Measurements from ENCODE around the gene OR2AP1.
"Not testable (repeated sequence)": the region's sequence is repeated elsewhere in the genome, so short reads cannot be mapped to it uniquely, and the experiment has no call there.

Gene OR2AP1

DNA sequence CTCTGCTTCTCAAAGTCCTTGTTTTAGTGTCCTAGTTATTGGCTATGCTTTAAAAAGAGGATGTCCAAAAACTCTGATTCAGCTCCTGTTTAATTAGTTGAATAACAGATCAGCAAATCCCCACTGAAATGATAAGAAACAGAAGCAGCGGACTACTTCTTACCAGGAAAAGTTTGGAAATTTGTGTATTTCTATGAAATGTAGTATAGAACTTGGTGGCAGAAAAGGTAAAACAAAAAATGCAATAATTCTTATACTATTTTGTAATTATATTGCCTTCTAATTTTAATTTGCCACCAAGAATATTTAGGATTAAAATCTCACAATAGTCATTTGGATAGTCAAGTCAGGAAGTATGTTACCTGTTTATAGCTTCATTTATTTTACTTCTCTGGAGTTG, at the start of gene OR2AP1:
Gene OR2AP1 (plus strand): TSS at position 301 of the 400 bp plus-strand sequence. CDS start 1,947 bp downstream, outside the sequence.
- DNase-seq = no peak

DNA sequence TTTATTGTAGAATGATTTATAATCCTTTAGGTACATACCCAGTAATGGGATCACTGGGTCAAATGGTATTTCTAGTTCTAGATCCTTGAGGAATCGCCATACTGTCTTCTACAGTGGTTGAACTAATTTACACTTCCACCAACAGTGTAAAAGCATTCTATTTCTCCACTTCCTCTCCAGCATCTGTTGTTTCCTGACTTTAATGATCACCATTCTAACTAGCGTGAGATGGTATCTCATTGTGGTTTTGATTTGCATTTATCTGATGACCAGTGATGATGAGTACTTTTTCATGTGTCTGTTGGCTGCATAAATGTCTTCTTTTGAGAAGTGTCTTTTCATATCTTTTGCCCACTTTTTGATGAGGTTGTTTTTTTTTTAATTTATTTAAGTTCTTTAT, 24.0 kb upstream of the OR2AP1 start:
- not testable (repeated sequence) for DNase-seq

DNA sequence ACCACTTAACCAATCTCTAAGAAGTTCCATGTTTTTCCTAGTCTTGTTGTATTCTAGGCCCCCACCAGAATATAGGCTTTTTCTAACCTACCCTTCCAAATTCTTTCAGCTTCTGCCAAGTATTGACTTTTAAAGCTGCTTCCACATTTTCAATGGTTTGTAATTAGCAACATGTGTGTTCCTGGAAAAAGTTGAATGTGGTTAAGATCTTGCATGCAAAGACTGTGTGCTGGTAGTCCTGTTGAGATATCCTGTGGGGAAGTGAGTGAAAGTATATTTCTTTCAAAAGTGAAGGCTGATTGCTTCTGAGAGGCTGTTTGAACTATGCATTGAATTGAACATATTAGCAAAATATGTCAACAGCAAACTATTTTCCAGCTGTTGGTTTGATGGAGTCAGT, 23.5 kb upstream of the OR2AP1 start:
- DNase-seq = no peak

DNA sequence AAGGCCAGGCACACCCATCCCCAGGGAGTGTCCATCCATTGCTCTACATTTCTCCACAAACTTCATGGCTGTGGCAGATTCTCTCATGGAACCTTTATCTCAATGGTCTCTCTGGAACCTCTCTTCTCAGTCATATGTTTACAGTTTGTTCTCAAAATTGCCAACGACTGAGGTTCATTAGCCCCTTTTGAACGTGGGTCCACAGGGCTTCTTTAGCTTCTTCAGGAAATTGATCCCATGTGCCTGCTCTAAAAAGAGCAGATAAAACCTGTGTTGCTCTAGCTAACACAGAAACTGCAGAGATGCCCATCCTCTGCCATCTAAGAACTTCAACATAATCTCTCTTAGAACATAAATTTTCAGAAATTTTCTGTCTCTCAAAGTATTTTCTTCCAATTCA, 23.0 kb upstream of the OR2AP1 start, which contains the start of gene OR6C4:
Gene OR6C4 (plus strand): TSS at position 301 of the 400 bp plus-strand sequence. CDS start 1,625 bp downstream, outside the sequence.
- no peak for DNase-seq

DNA sequence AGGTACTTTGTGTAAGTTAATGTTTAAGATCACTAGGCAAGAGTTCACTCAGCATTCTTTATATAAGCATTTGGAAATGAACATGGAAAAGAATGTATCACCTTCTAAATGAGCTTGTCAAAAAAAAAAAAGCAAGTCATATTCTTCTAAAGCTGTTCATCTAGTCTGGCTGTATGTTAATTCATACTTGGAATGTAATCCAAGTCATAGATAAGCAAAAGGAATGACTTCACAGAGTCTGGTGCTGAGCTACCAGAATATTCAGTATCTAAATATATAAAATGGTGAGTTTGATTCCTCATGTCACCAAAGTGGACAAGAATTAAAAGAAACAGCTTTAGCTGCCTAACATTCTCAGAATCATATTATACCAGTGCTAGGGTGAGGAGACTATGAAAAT, 18.0 kb upstream of the OR2AP1 start:
- DNase-seq = no peak

DNA sequence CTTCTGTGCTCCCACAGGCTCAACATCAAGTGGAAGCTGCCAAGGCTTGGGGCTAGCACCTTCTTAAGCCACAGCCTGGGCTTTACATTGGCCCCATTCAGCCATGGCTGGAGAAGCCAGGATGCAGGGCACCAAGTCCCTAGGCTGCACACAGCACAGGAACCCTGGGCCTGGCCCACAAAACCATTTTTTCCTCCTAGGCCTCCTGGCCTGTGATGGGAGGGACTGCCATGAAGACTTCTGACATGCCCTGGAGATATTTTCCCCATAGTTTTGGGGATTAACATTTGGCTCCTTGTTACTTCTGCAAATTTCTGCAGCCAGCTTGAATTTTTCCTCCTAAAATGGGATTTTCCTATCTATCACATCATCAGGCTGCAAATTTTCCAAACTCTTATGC, 2.2 kb upstream of the OR2AP1 start:
- DNase-seq = not testable (repeated sequence)

DNA sequence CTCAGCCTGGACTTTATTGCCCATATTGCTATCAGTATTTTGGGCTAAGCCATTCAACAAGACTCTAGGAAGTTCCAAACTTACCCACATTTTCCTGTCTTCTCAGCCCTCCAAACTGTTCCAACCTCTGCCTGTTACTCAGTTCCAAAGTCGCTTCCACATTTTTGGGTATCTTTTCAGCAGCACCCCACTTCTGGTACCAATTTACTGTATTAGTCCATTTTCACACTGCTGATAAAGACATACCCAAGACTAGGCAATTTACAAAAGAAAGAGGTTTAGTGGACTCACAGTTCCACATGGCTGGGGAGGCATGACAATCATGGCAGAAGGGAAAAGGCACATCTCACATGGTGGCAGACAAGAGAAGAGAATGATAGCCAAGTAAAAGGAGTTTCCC, 1.6 kb upstream of the OR2AP1 start:
- DNase-seq = not testable (repeated sequence)

DNA sequence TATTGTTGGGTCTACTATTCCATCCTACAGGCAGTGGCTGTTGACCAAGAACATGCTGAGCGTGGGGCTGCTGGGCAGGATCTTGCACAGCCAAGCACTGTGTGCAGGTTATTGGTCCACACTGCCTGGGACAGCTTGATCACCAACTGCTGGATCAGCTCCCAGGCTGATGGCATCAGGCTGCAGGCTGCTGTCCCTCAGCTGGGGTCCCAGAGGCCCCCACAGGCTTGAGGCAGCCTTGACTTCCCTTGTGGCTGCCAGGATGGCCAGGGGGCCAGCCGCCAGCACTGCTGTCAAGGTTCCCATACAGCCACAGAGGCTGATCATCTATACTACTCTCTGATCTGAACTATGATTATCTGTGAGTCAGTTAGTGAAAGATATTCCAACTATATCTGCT, 9.8 kb downstream of the OR2AP1 start:
- DNase-seq = no peak

DNA sequence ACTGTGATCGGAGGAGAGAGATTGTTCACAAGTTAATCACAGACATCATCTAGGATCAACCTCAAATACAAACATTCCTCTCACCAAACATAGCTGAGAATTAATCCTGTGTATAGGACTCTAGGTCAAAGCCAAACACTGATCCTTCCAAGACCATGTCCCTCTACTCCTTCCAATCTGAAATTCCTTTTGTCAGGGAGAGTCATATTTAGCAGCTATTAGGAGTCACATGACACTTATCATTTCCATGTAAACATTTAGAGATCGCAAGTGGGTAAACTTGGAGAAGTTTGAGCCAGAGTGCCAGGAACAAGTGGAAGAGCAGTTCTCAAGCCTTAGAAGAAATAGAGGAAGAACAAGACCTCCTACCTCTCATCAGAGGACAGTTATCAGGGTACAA, 13.5 kb downstream of the OR2AP1 start:
- DNase-seq = no peak

DNA sequence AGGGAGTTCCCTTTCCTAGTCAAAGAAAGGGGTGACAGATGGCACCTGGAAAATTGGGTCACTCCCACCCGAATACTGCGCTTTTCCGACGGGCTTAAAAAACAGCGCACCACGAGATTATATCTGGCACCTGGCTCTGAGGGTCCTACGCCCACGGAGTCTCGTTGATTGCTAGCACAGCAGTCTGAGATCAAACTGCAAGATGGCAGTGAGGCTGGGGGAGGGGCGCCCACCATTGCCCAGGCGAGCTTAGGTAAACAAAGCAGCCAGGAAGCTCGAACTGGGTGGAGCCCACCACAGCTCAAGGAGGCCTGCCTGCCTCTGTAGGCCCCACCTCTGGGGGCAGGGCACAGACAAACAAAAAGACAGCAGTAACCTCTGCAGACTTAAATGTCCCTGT, 17.9 kb downstream of the OR2AP1 start:
- not testable (repeated sequence) for DNase-seq

DNA sequence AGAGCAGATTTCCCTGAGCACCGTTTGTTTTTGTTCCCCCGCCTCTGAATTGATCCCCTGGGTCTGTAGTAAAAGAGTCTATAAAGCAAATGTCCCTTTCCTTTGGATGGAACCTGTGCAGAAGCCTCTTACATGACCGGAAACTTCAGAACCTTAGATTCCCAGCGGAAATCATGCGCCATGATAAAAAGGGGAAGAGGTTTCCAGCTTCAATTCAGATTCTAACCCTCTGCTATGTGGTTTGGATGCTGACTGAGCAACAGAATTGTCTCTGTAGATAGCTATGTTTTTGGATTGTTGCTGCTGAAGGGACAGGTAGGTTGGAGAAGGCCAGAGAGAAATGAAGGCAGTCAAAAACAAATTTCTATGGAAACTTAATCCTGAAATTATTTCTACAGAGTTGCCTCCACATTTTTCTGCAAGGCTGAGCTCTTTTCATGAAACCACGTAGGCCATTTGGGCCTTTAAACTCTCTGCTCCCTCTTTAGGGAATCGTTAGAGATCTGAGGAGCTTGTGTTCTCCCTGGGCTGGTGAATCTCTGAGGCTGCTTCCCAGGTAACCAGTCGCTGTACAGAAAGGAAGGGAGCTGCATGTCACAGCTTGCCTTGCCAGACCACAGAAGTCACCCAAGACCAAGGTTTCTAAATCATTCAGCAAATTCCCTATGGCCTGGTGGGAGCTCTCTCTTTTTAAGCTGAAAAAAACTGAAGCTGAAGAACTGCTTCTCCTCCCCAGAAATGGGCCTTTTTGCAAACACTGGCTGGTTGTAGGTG, 35.7 kb downstream of the OR2AP1 start:
- DNase-seq = no peak

DNA sequence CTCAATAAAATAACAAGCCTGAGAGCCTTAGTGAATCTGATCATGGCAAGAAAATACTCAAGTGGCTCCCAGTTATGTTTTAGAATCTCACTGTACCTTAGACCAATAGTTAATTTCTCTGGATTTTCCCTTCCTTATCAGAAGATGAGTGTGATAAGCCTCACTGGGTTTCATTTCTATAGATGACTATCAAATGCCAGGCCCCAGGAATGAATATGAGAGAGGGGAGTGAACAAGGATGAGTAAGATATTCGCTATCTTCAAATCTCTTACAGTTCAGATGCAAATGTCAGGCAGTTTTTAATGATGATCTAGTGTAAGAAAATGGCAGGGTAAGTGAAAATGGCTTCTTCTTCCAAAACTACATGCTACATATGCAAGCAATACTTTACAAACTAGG, 38.3 kb downstream of the OR2AP1 start:
- DNase-seq = no peak

DNA sequence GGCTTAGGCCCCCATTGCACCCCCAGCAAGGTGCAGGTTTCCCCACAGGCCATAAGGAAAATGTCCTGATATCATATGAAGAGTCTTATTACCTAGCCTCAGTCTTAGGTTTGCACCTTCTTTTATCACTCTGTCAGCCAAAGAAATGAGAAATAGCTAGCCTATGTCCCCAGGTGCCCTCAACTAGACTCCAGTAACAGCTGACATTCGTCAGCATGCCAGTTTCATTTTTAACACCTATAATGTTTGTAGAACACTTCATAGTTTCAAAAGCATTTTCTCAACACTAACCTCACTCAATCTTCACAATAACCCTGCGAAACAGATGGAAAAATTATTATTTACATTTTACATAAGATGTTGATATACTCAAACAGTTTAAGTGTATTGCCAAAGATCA, 40.4 kb downstream of the OR2AP1 start:
- no peak for DNase-seq

DNA sequence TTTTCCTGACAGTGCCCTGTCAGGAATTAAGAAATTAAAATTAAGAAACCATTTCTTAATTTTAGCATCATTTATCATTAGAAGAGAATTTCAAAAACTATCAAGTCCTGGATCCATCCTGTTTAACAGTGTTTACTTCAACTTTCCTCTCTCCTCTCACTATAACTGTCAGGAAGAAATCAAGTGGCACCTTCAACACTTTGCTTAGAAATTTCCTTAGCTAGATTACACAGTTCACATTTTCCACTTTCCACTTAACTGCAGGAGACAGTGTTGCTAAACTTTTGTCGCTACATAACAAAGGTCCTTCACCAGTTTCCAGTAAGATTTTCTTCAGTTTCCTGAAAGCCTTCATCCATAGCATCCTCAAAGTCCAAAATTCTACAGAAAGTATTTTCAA, 42.5 kb downstream of the OR2AP1 start:
- DNase-seq = no peak

DNA sequence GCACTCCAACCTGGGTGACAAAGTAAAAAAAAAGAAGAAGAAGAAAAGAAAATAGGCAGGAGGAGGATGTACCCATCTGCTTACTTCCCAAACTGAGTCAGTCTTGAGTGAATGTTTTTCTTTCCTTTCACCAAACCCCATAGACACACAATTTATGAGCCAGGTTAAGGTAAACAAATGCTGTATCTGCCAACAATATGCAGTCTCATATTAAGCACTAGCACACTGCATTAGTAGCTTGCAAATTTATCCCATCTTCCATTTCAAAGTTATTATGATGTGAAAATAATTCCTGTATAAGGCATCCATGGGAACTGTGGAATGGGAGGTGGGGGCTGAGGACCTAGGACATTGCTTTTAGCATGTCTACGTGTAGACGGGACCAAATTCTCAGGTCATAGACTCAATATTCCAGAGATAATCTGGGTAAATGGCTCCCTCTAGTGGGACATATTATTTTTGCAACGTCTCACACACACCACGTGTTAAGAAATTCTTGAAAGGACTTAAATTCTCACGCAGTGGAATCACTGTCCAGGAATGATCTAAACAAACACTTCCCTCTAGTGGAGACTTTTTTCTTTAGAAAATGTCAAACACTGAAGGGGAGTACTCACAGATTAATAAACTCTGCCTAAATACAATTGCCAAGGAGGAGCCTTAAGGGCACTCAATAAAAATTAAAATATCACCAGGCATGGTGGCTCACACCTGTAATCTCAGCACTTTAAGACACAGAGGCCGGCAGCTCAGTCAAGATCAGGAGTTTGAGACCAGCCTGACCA, 47.3 kb downstream of the OR2AP1 start:
- DNase-seq = peak; percentile 43

DNA sequence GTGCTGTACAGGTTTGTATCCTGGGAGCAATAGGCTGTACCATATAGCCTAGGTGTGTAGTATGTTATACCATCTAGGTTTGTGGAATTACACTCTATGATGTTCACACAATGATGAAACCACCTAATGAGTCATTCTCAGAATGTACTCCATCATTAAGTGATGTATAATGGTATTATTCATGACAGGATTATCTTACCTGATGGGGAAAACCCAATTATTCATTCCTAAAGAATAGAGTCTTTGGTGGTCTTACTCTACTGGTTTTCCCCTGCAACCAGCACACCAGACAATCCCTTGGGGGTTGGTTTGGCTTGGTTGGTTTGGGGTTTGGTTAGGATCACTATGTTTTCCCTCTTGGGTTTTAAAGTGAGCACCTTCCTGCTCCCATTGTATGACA, 51.8 kb downstream of the OR2AP1 start:
- DNase-seq = no peak

Measured in KG1 (cell line).